NT2/D1 (cell line): ENCODE measurements around the gene NPLOC4.

Source experiments
- DNase-seq: peaks from one replicate; pipeline ENCODE4 v3.0.0-alpha.2; 2011; ENCODE audit warnings: low read depth, low spot score
- H3K27me3 ChIP-seq: 2 replicates; pipeline ENCODE4 v1.6.0; 2011; ENCODE audit warnings: mild to moderate bottlenecking; ENCODE audit not compliant: insufficient read length, insufficient read depth
- H3K36me3 ChIP-seq: 2 replicates; pipeline ENCODE4 v1.6.1; 2011; ENCODE audit warnings: mild to moderate bottlenecking, low read length, mixed read lengths; ENCODE audit not compliant: insufficient read depth, insufficient read length
- H3K4me1 ChIP-seq: 2 replicates; pipeline ENCODE4 v1.5.1; 2011; ENCODE audit not compliant: insufficient read depth, insufficient read length
- H3K4me3 ChIP-seq: 2 replicates; pipeline ENCODE4 v1.5.1; 2011; ENCODE audit warnings: low read depth; ENCODE audit not compliant: insufficient read length
- H3K9ac ChIP-seq: 2 replicates; pipeline ENCODE4 v1.6.0; 2011; ENCODE audit warnings: low read depth; ENCODE audit not compliant: insufficient read length
- H3K9me3 ChIP-seq: 2 replicates; pipeline ENCODE4 v1.5.1; 2011; ENCODE audit warnings: mild to moderate bottlenecking, low read length; ENCODE audit not compliant: insufficient read depth
- SUZ12 ChIP-seq: IDR thresholded peaks from 2 replicates; pipeline ENCODE4 v1.6.1; 2011; ENCODE audit not compliant: insufficient read length, insufficient read depth; ENCODE audit errors: extremely low read depth
- YY1 ChIP-seq: IDR thresholded peaks from 2 replicates; pipeline ENCODE4 v1.6.1; 2011; ENCODE audit not compliant: insufficient read length, insufficient read depth
- ZNF274 ChIP-seq: IDR thresholded peaks from 2 replicates; pipeline ENCODE4 v1.6.1; 2011; ENCODE audit warnings: mild to moderate bottlenecking, low read depth, low read length

Gene NPLOC4

DNA sequence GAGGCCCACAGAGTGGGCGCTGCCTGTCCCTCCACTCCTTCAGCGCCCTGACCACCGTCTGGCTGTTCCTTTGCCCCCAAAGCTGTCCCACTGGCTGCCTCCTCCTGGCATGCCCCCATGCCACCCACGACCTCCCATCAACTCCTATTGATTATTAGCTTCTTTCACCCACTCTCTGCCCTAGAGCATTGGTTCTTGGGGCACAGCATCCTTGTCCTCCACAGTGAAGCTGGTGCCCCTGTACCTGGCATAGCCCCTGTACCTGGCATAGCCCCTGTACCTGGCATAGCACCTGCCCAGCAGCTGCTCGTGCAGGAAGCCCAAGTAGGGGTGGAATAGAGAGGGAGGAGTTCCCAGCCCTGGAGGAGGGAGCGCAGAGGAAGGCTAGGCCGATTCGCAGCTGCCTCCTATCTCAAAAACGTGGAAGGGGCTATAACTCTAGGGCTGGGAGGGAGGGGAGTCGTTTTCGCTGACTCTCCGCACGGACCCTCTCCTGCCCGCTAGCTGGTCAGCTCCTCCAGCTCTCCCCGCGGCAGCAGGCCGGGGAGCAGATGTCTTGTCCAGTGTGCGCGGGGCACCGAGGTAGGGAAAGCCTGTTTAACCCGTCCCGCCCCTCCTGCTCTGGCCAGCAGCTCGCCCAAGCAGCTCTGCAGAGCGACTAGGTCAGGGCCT, 118.7 kb downstream of the NPLOC4 start:
- H3K4me3 ChIP-seq = peak overlapping the region; percentile 51
- peaks cover 33% of the 10 kb centered on the region for H3K4me1 ChIP-seq
- DNase-seq = no peak
- no peaks in the 10 kb centered on the region for H3K9me3 ChIP-seq
- peak overlapping the region; percentile 78 for H3K9ac ChIP-seq
- H3K27me3 ChIP-seq = peaks cover 51% of the 10 kb centered on the region
- TF ChIP-seq YY1 (no peak), SUZ12 (no peak), ZNF274 (no peak)
- peaks cover 19% of the 10 kb centered on the region for H3K36me3 ChIP-seq

DNA sequence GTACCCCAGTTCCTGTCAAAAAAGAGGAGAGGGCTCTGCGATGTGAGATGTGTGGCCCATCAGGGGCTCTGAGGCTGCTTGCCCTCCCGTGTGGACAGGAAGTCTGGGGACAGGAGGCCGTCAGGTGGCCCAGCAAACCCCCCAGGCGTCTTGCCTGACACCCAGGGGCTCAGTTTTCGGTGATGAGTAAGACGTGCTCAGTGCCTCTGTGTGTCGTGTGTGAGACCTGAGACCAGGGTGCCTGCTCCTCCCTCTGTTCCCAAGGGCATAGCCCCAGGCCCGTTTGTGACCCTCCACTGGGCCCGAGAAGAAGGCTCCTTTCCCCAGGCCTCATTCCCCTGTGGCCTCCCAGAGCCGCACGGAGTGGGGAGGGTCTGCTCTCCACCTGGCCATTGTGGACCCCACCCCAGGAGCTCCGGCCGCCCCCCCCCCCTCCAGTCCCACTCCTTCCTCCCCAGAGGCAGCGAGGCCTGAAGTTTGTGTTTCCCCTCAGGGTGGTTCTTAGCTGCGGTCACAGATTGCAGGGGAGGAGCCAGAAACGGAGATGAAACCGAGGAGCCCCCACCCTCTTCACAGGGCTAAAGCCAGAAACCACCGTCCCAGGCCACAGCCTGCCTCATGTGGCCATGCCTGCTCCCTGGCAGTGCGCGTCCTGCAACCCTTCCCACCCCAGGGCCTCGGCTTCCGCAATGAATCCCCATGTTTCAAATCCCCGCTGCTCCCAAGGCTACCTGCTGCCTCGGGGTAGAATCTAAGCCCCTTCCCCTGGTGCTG, 119.4 kb downstream of the NPLOC4 start:
- Histone ChIP-seq H3K4me1 (peaks cover 27% of the 10 kb centered on the region), H3K9ac (peak overlapping the region; percentile 78), H3K27me3 (peaks cover 45% of the 10 kb centered on the region), H3K36me3 (peaks cover 20% of the 10 kb centered on the region), H3K4me3 (no peak overlapping the region), H3K9me3 (no peaks in the 10 kb centered on the region)
- TF ChIP-seq YY1 = no peak
- no peak for TF ChIP-seq SUZ12
- no peak for TF ChIP-seq ZNF274
- no peak for DNase-seq

DNA sequence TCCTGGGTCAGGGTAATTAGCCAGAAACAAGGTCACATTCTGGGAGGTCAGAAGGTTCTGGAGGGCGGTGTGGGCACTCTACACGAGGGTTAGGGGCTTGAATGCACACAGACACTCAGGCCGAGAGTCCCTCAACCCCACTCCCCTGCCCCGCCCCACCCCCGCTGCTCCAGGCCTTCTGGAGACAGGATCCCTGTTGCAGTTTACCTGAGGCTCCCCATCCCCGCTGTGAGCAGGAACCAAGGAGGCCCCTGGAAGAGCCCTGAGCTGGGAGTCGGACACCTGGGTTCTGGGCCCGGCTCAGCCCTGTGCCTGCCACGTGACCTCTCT, 119.9 kb downstream of the NPLOC4 start:
- Histone ChIP-seq H3K27me3 (peaks cover 40% of the 10 kb centered on the region), H3K4me1 (peaks cover 26% of the 10 kb centered on the region), H3K4me3 (no peak overlapping the region), H3K9me3 (no peaks in the 10 kb centered on the region), H3K9ac (peak overlapping the region; percentile 57), H3K36me3 (peaks cover 25% of the 10 kb centered on the region)
- no peak for TF ChIP-seq YY1
- no peak for TF ChIP-seq ZNF274
- no peak for TF ChIP-seq SUZ12
- DNase-seq = no peak

DNA sequence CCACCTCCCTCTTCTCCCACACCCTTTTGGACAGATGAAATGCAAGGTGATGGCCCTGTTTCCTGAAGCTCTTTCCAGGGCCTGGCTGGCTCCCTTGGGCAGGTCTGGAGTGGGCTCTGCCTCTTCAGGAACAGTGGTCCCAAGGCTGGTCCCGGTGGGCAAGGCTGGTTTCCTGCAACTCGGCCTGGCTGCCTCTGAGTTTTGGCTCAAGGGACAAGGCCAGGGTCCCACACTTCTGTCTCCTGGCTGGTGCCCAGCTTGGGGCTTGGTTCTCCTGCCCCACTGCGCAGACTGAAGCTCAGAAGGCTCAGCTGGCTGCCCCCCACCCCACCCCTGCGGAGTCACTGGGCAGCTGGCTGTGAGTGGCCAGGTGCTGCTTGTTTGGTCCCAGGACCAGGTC, 120.5 kb downstream of the NPLOC4 start:
- DNase-seq = no peak
- peak overlapping the region; percentile 13 for H3K4me3 ChIP-seq
- peak overlapping the region; percentile 70 for H3K9ac ChIP-seq

DNA sequence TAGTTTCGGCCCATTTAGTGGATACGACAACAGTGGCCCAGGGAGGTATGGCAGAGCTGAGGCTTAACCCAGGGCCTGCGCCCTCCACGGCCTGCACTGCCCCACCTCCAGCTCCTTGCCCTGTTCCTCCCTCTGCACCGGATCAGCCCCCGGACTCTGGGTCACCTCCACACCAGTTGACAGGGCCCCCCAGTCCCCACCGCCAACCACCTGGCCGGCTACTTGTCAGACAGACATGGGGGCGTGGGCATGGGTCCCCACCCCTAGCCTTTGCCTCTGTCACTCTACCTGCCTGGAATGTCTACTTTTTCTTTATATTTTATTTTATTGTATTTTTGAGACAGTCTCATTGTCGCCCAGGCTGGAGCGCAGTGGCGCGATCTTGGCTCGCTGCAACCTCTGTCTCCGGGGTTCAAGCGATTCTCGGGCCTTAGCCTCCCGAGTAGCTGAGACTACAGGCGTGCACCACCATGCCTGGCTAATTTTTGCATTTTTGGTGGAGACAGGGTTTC, 121.3 kb downstream of the NPLOC4 start:
- peak overlapping the region; percentile 88 for H3K9ac ChIP-seq
- TF ChIP-seq YY1 = no peak
- no peak for TF ChIP-seq ZNF274
- no peak for TF ChIP-seq SUZ12
- peaks cover 29% of the 10 kb centered on the region for H3K4me1 ChIP-seq
- H3K9me3 ChIP-seq = no peaks in the 10 kb centered on the region
- H3K27me3 ChIP-seq = peaks cover 29% of the 10 kb centered on the region
- DNase-seq = no peak
- H3K36me3 ChIP-seq = peaks cover 39% of the 10 kb centered on the region
- peak overlapping the region; percentile 69 for H3K4me3 ChIP-seq

More for the DNA sequence above, 120.5 kb downstream of the NPLOC4 start:
- TF ChIP-seq ZNF274 (no peak), SUZ12 (no peak), YY1 (no peak)
- H3K36me3 ChIP-seq = peaks cover 31% of the 10 kb centered on the region
- H3K9me3 ChIP-seq = no peaks in the 10 kb centered on the region
- H3K4me1 ChIP-seq = peaks cover 27% of the 10 kb centered on the region
- H3K27me3 ChIP-seq = peaks cover 35% of the 10 kb centered on the region

DNA sequence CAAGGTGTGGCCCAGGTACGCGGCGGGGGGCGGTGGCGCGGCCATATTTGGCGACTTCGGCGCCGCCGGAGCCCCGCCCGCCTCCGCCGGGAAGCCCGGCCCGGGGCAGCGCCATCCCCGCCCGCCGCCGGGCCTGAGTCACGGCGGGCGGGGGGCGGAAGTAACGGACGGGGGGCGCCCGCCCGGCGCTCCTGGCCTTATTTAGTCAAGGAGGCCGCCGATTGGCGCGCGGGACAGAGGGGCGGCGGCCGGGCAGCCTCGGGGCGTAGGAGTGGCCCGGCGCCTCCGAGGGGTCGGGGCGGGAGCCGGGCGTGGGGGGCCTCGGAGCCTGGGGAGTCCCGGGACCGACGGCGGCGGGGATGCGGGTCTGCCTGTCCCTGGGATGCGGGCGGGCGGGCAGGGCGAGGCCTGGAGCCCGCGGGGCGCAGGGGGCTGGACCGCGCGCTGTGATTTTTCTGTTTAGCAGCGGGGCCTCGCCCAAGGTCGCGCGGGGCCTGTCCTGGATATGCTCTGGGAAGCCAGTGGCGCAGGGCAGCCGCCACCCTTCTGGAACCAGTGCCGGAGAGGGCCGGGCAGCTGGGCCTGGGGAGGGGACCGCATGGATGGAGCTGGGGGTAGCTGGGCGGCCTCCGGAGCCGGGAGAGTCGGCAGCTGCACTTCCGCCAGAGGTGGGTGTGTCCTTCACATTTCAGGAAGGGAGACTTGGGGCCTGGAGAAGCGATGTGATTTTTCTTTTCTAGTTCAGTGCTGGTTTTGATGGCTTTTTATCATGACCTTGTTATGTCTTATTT, 122.0 kb downstream of the NPLOC4 start:
- H3K27me3 ChIP-seq = peaks cover 23% of the 10 kb centered on the region
- peaks cover 46% of the 10 kb centered on the region for H3K36me3 ChIP-seq
- peak overlapping the region; percentile 88 for H3K9ac ChIP-seq
- DNase-seq = peak; percentile 52
- TF ChIP-seq YY1 (no peak), ZNF274 (no peak), SUZ12 (no peak)
- H3K9me3 ChIP-seq = no peaks in the 10 kb centered on the region
- peaks cover 24% of the 10 kb centered on the region for H3K4me1 ChIP-seq
- H3K4me3 ChIP-seq = peak overlapping the region; percentile 69

DNA sequence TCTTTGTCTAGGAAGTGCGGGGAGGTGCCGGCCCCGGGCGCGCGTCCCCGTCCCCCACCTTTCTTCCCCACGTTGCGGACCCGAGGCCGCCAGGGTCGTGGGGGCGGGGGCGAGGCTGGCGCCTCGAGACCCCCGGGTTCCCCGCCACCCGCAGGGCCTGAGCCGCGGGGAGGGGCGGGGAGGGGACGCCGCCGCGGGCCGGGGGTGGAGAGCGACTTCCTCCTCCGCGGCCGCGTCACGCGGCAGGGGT, 122.5 kb downstream of the NPLOC4 start:
- no peak for DNase-seq
- H3K9me3 ChIP-seq = no peaks in the 10 kb centered on the region
- peak overlapping the region; percentile 93 for H3K9ac ChIP-seq
- TF ChIP-seq ZNF274 = no peak
- no peak for TF ChIP-seq YY1
- TF ChIP-seq SUZ12 = no peak
- H3K27me3 ChIP-seq = peaks cover 18% of the 10 kb centered on the region
- peaks cover 51% of the 10 kb centered on the region for H3K36me3 ChIP-seq
- H3K4me1 ChIP-seq = peaks cover 19% of the 10 kb centered on the region
- H3K4me3 ChIP-seq = peak overlapping the region; percentile 69
